Activated naive CD4-positive, alpha-beta T cell treated with anti-CD3 and anti-CD28 coated beads, Interleukin-2, amount 50 U/mL, for 16 hours (primary cell): Measurements from ENCODE around the gene HEG1.
"Not testable (repeated sequence)": the region's sequence is repeated elsewhere in the genome, so short reads cannot be mapped to it uniquely, and the experiment has no call there.

Experiments used
- DNase-seq: peaks from one replicate; pipeline ENCODE4 v3.0.0-alpha.2; 2020

The HEG1 gene

GRCh38 chr3:125055913-125056745, at the start of gene HEG1:
Gene HEG1, minus strand, starts transcription at chr3:125055997. Its CDS starts 107 bp downstream, at chr3:125055890.
- peak; percentile 77 for DNase-seq

- DNase-seq = no peak
These were observed 49.3 kb upstream of the HEG1 start for GRCh38 chr3:125105116-125105515.

- no peak for DNase-seq
These were observed 48.8 kb upstream of the HEG1 start for GRCh38 chr3:125104639-125105038.

GRCh38 chr3:125103406-125103805, 47.6 kb upstream of the HEG1 start:
- DNase-seq = no peak

- no peak for DNase-seq
These were observed 46.7 kb upstream of the HEG1 start for GRCh38 chr3:125102470-125102869.

- DNase-seq = no peak
These were observed 43.0 kb upstream of the HEG1 start for GRCh38 chr3:125098611-125099291.

GRCh38 chr3:125090649-125091048, 34.9 kb upstream of the HEG1 start:
- DNase-seq = no peak

- DNase-seq = no peak
These were observed 32.1 kb upstream of the HEG1 start for GRCh38 chr3:125087768-125088391.

GRCh38 chr3:125085166-125085565, 29.4 kb upstream of the HEG1 start:
- DNase-seq = no peak

GRCh38 chr3:125083776-125084175, 28.0 kb upstream of the HEG1 start:
- no peak for DNase-seq

GRCh38 chr3:125082339-125082738, 26.5 kb upstream of the HEG1 start:
- DNase-seq = not testable (repeated sequence)

- DNase-seq = no peak
These were observed 24.3 kb upstream of the HEG1 start for GRCh38 chr3:125080077-125080476.

GRCh38 chr3:125079675-125080045, 23.9 kb upstream of the HEG1 start:
- DNase-seq = no peak

- no peak for DNase-seq
These were observed 23.3 kb upstream of the HEG1 start for GRCh38 chr3:125078951-125079674.

- DNase-seq = no peak
These were observed 22.1 kb upstream of the HEG1 start for GRCh38 chr3:125077864-125078263.

GRCh38 chr3:125076464-125076863, 20.7 kb upstream of the HEG1 start:
- DNase-seq = no peak

- no peak for DNase-seq
These were observed 19.9 kb upstream of the HEG1 start for GRCh38 chr3:125075738-125076137.

GRCh38 chr3:125073390-125073905, 17.7 kb upstream of the HEG1 start:
- DNase-seq = no peak

- no peak for DNase-seq
These were observed 17.1 kb upstream of the HEG1 start for GRCh38 chr3:125072749-125073389.

- DNase-seq = no peak
These were observed 16.5 kb upstream of the HEG1 start for GRCh38 chr3:125072301-125072700.

GRCh38 chr3:125069968-125070745, 14.4 kb upstream of the HEG1 start:
- DNase-seq = no peak

GRCh38 chr3:125069452-125069851, 13.7 kb upstream of the HEG1 start:
- no peak for DNase-seq
